Activated CD4-positive, alpha-beta T cell treated with anti-CD3 and anti-CD28 coated beads, Interleukin-2, amount 10 ng/mL, durations not matched to agents 24 days and 14 days (primary cell): ENCODE data around the gene RFC5. TPM values are rescaled to one million over a fixed set of nuclear protein-coding genes. Genes with fewer than 3 reads are reported as not detected.

ENCODE experiments used
- DNase-seq: peaks from one replicate; pipeline ENCODE4 v3.0.0; 2022
- H3K27ac Mint-ChIP-seq: one replicate; pipeline ENCODE4 v1.8.0; 2022; ENCODE audit warnings: mild to moderate bottlenecking, mixed read lengths
- H3K27me3 Mint-ChIP-seq: one replicate; pipeline ENCODE4 v1.8.0; 2022; ENCODE audit warnings: mixed read lengths
- H3K36me3 Mint-ChIP-seq: one replicate; pipeline ENCODE4 v1.8.0; 2022; ENCODE audit warnings: low read depth, mild to moderate bottlenecking, mixed read lengths
- H3K4me1 Mint-ChIP-seq: one replicate; pipeline ENCODE4 v1.8.0; 2021; ENCODE audit warnings: mixed read lengths
- H3K4me3 Mint-ChIP-seq: one replicate; pipeline ENCODE4 v1.8.0; 2022; ENCODE audit warnings: mild to moderate bottlenecking, moderate library complexity, mixed read lengths
- H3K9me3 Mint-ChIP-seq: one replicate; pipeline ENCODE4 v1.8.0; 2021; ENCODE audit warnings: mixed read lengths
- intact Hi-C: fragments of 100-400 bp; cut with micrococcal nuclease; formaldehyde crosslinking; loops from one replicate; pipeline ENCODE4 v1.15.1; 2023
- total RNA-seq: library from RNA; stranded (reverse); gene quantifications from 2 replicates; pipeline ENCODE4 v1.2.3, GENCODE V29; 2022

RFC5 gene
- total RNA-seq, 1 donor from 2014 or later: 84.4 TPM

DNA sequence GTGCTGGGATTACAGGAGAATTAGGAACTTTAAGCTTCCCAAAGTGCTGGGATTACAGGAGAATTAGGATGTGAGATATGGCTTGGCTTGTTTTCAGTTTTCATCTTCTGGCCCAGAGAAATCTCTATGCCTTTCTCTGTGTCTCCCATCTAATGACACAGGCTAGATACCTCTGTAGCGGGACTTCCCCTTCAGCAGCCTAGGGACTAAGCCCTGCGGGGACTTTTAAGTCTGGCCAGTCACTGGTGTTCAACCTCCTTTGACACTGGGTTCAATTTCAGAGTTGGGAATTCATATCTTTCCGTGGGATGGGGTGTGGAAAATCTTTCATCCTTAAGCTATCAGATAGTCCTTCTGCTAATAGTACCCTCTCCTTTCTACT, 6.2 kb downstream of the RFC5 start:
- peaks cover 8% of the 10 kb centered on the region for H3K4me1 Mint-ChIP-seq
- no peaks in the 10 kb centered on the region for H3K9me3 Mint-ChIP-seq
- H3K27me3 Mint-ChIP-seq: no peaks in the 10 kb centered on the region
- no peak for DNase-seq
- H3K27ac Mint-ChIP-seq: peak overlapping the region; percentile 37
- H3K36me3 Mint-ChIP-seq: peaks cover 75% of the 10 kb centered on the region
- intact Hi-C loops: no loop called here
- H3K4me3 Mint-ChIP-seq: no peak overlapping the region

- intact Hi-C loops: no loop called here
- no peaks in the 10 kb centered on the region for H3K9me3 Mint-ChIP-seq
These were observed 6.9 kb downstream of the RFC5 start for GRCh38 chr12:118023301-118023860.

GRCh38 chr12:118025168-118025567, 8.7 kb downstream of the RFC5 start:
- Mint-ChIP-seq H3K4me1 (peaks cover 7% of the 10 kb centered on the region), H3K9me3 (no peaks in the 10 kb centered on the region), H3K4me3 (no peak overlapping the region), H3K36me3 (peaks cover 81% of the 10 kb centered on the region), H3K27me3 (no peaks in the 10 kb centered on the region), H3K27ac (no peak overlapping the region)
- intact Hi-C loops: no loop called here
- no peak for DNase-seq

More at GRCh38 chr12:118023301-118023860, 6.9 kb downstream of the RFC5 start:
- DNase-seq: no peak
- peaks cover 77% of the 10 kb centered on the region for H3K36me3 Mint-ChIP-seq
- peaks cover 2% of the 10 kb centered on the region for H3K4me1 Mint-ChIP-seq
- H3K27me3 Mint-ChIP-seq: no peaks in the 10 kb centered on the region
- H3K27ac Mint-ChIP-seq: peak overlapping the region; percentile 37
- H3K4me3 Mint-ChIP-seq: no peak overlapping the region

DNA sequence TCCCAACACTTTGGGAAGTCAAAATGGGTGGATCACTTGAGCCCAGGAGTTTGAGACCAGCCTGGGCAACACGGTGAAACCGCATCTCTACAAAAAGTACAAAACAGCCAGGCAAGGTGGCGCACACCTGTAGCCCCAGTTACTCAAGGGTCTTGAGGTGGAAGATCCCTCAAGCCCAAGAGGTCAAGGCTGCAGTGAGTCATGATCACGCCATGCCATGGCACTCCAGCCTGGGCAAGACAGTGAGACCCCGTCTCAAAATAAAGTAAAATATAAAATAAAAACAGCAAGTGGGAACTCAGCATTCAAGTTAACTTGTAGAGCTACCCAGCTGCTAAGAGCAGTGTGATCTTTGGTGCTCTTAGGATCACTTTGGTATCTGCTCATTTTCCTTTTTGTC, 12.7 kb downstream of the RFC5 start:
- Mint-ChIP-seq H3K4me3 (no peak overlapping the region), H3K27me3 (no peaks in the 10 kb centered on the region), H3K4me1 (peaks cover 19% of the 10 kb centered on the region), H3K27ac (peak overlapping the region; percentile 87), H3K36me3 (peaks cover 85% of the 10 kb centered on the region), H3K9me3 (no peaks in the 10 kb centered on the region)
- no peak for DNase-seq
- intact Hi-C loops: no loop called here

- no peak for DNase-seq
- peak overlapping the region; percentile 86 for H3K27ac Mint-ChIP-seq
- peaks cover 88% of the 10 kb centered on the region for H3K36me3 Mint-ChIP-seq
- peaks cover 43% of the 10 kb centered on the region for H3K4me1 Mint-ChIP-seq
- H3K9me3 Mint-ChIP-seq: no peaks in the 10 kb centered on the region
- peaks cover 2% of the 10 kb centered on the region for H3K27me3 Mint-ChIP-seq
- no peak overlapping the region for H3K4me3 Mint-ChIP-seq
- intact Hi-C loops: no loop called here
These were observed 15.7 kb downstream of the RFC5 start for GRCh38 chr12:118032188-118032587.

DNA sequence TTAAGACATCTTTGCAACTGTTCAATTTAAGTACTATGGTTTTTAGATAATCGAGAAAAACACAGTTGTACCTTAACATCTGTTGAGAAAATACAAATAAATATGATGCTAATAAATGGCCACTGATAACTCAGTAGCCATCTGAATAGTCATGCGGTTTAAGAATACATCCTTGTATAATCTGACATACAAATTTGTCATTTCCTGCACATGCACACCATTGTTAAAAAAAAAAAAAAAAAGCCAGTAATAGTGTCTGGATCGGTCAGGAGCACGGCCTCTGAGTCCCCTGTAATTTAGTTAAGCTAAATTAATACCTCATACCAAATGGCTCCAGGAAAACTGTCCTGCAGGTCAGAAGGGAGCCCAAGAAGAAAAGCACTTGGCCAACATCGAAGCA, 16.8 kb downstream of the RFC5 start:
- Mint-ChIP-seq H3K27ac (peak overlapping the region; percentile 99), H3K4me3 (no peak overlapping the region), H3K27me3 (peaks cover 2% of the 10 kb centered on the region), H3K9me3 (no peaks in the 10 kb centered on the region), H3K4me1 (peaks cover 46% of the 10 kb centered on the region), H3K36me3 (peaks cover 87% of the 10 kb centered on the region)
- no peak for DNase-seq
- intact Hi-C loops: no loop called here

DNA sequence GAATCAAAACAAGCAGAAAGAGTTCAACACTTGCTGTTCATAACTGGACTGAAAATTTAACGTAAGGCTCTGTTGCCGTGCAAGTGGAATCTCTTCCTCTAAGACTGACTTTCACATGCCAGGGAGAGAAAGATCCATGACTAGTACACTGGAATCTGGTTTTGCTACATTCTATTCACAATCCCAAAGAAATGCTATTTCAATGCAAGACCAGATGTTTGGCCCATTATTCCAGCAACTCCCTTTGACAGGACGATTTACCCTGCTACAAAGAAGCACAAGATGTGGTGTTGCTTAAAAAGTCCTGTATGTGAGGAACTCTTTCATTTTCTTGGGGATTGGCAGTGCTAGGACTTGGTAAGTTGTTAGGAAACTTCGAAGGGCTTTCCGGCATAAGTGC, 17.4 kb downstream of the RFC5 start:
- Mint-ChIP-seq H3K9me3 (no peaks in the 10 kb centered on the region), H3K4me1 (peaks cover 48% of the 10 kb centered on the region), H3K4me3 (peak overlapping the region; percentile 57), H3K27ac (peak overlapping the region; percentile 99), H3K36me3 (peaks cover 88% of the 10 kb centered on the region), H3K27me3 (peaks cover 2% of the 10 kb centered on the region)
- DNase-seq: no peak
- intact Hi-C loops: no loop called here

DNA sequence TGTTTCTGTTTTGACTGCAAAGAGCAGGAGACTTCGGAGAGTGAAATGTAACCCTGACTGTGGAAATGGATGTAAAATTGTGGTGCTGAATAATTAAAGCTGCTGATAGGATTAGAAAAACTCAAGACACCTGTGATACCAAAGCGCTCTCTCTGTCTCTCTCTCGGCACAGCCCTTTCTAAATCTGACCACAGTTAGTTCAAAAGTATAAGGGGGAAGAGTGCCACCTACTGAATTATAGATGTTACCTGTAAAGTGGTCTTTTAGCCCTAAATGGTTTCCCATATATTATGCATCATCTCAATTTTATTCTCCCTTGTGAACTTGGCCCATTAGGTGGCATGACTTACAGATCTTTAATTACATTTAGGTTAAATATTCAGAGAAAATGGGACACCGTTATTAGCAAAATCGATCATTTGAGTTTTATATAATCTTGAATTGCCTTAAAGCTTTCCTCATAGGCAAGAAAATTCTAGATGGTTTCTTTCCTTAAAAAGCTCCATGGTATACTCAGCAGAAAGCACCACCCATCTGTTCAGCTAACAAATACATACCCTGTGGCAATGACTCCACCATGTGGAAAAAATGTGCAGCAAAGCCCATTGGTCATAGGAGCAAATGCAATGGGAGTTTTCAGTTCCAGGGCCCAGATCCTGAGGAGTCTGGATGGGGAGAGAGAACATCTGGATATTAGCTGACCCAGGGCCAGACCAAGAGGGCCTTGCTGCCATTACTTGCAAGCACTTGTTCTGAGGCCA, 18.1 kb downstream of the RFC5 start:
- Mint-ChIP-seq H3K27ac (peak overlapping the region; percentile 99), H3K9me3 (no peaks in the 10 kb centered on the region), H3K4me3 (peak overlapping the region; percentile 57), H3K27me3 (peaks cover 2% of the 10 kb centered on the region), H3K36me3 (peaks cover 88% of the 10 kb centered on the region), H3K4me1 (peaks cover 48% of the 10 kb centered on the region)
- intact Hi-C loops: loop anchor here (1.0 kb wide), 4 partner anchors 10 to 26 kb away; partner anchors contain the start of gene RFC5
- DNase-seq: no peak

- H3K4me3 Mint-ChIP-seq: peak overlapping the region; percentile 57
- no peaks in the 10 kb centered on the region for H3K9me3 Mint-ChIP-seq
- H3K4me1 Mint-ChIP-seq: peaks cover 46% of the 10 kb centered on the region
- peaks cover 2% of the 10 kb centered on the region for H3K27me3 Mint-ChIP-seq
- intact Hi-C loops: loop anchor here (1.0 kb wide), 4 partner anchors 9 to 25 kb away; partner anchors contain the start of gene RFC5
- peaks cover 84% of the 10 kb centered on the region for H3K36me3 Mint-ChIP-seq
- DNase-seq: no peak
- peak overlapping the region; percentile 99 for H3K27ac Mint-ChIP-seq
These were observed 18.9 kb downstream of the RFC5 start for GRCh38 chr12:118035190-118036041.

- Mint-ChIP-seq H3K36me3 (peaks cover 84% of the 10 kb centered on the region), H3K27ac (peak overlapping the region; percentile 99), H3K4me3 (no peak overlapping the region), H3K27me3 (peaks cover 2% of the 10 kb centered on the region), H3K4me1 (peaks cover 49% of the 10 kb centered on the region), H3K9me3 (no peaks in the 10 kb centered on the region)
- no peak for DNase-seq
- intact Hi-C loops: no loop called here
These were observed 20.3 kb downstream of the RFC5 start for GRCh38 chr12:118036672-118037411.

GRCh38 chr12:118038137-118038536, 21.6 kb downstream of the RFC5 start:
- Mint-ChIP-seq H3K36me3 (peaks cover 84% of the 10 kb centered on the region), H3K27me3 (peaks cover 2% of the 10 kb centered on the region), H3K27ac (peak overlapping the region; percentile 99), H3K9me3 (no peaks in the 10 kb centered on the region), H3K4me3 (no peak overlapping the region), H3K4me1 (peaks cover 56% of the 10 kb centered on the region)
- no peak for DNase-seq
- intact Hi-C loops: no loop called here

GRCh38 chr12:118042091-118042490, 25.6 kb downstream of the RFC5 start:
- intact Hi-C loops: no loop called here
- peaks cover 71% of the 10 kb centered on the region for H3K36me3 Mint-ChIP-seq
- no peaks in the 10 kb centered on the region for H3K27me3 Mint-ChIP-seq
- DNase-seq: no peak
- peaks cover 52% of the 10 kb centered on the region for H3K4me1 Mint-ChIP-seq
- peak overlapping the region; percentile 95 for H3K27ac Mint-ChIP-seq
- H3K4me3 Mint-ChIP-seq: no peak overlapping the region
- no peaks in the 10 kb centered on the region for H3K9me3 Mint-ChIP-seq

DNA sequence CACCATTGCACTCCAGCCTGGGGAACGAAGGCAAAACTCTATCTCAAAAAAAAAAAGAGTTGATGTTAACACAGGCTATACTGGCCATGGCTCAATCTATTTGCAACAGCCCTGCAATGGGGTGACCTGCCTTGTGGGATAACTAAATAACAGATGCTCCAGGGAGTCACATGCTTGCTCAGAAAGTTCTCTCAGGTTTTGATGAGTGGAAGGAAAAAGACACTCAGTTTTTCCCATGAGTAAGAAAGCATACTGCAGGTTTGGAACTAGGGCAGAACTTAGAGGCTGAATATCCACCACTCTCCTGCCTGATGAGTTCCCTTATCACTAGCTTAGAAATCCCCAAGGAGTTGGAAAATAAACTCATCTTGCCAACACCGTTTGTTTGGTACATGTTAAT, 27.6 kb downstream of the RFC5 start:
- no peak for DNase-seq
- Mint-ChIP-seq H3K9me3 (no peaks in the 10 kb centered on the region), H3K36me3 (peaks cover 64% of the 10 kb centered on the region), H3K27ac (peak overlapping the region; percentile 95), H3K27me3 (no peaks in the 10 kb centered on the region), H3K4me1 (peaks cover 48% of the 10 kb centered on the region), H3K4me3 (peak overlapping the region; percentile 66)
- intact Hi-C loops: loop anchor here (1.0 kb wide), 2 partner anchors 8 to 9 kb away; no protein-coding TSS in a partner anchor
